ENCODE results near the gene ABCA7. TPM values are rescaled to one million over a fixed set of nuclear protein-coding genes. Genes with fewer than 3 reads are reported as not detected.
A peak's percentile ranks its signal among the peaks of the same experiment; 100 is the strongest.

ABCA7 gene
- total RNA-seq, 1 experiment from 2014 or later: 18.2 TPM

DNA sequence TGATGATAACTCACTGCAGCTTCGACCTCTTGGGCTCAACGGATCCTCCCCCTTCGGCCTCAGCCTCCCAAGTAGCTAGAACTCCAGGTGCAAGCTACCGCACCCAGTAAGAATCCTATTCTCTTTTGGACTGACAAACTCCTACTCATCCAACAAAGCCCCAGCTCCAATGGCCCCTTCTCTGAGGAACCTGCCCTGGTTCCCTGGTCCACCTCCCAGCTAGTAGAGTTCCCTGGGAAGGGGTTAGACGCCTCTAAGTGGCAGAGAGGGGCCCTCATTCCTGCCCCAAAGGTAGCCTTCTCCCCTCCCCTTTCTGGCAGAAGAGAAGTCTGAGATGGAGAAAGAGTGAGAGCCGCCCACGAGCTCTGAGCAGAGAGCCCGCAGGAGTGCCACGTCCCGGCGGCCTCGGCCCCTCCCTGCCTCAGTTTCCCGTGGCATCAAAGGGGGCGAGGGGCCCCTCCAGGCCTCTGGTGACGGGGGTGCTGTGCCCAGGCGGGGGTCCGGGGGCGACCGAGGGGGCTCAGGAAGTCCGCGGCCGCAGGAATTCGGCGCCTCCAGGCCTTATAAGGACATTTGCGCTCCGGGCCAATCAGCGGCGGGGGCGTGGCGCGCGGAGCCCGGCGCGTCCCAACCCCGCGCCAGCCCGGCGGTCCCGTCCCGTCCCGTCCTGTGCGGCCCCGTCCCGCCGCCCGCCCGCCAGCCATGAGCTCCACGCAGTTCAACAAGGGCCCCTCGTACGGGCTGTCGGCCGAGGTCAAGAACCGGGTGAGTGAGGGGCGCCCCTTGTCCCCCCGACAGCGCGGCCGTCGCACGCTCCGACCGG, 13.7 kb upstream of the ABCA7 start, which contains the start of gene CNN2:
CNN2 (plus strand) TSS at position 649 of the 823 bp plus-strand sequence; CDS start at position 703, 54 bp downstream.
- TF ChIP-seq, protein P1, sequence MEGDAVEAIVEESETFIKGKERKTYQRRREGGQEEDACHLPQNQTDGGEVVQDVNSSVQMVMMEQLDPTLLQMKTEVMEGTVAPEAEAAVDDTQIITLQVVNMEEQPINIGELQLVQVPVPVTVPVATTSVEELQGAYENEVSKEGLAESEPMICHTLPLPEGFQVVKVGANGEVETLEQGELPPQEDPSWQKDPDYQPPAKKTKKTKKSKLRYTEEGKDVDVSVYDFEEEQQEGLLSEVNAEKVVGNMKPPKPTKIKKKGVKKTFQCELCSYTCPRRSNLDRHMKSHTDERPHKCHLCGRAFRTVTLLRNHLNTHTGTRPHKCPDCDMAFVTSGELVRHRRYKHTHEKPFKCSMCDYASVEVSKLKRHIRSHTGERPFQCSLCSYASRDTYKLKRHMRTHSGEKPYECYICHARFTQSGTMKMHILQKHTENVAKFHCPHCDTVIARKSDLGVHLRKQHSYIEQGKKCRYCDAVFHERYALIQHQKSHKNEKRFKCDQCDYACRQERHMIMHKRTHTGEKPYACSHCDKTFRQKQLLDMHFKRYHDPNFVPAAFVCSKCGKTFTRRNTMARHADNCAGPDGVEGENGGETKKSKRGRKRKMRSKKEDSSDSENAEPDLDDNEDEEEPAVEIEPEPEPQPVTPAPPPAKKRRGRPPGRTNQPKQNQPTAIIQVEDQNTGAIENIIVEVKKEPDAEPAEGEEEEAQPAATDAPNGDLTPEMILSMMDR (IDR thresholded peaks at IDR 0.05; ENCODE audit: unreplicated experiment): no peak
- DNase-seq (ENCODE audit: unreplicated experiment): peak; percentile 80
- POLR2A ChIA-PET: interaction anchor here (0.5 to 5.8 kb wide), 33 partner anchors 9 to 850 kb away, joined by 3 to 97 read pairs (median 5); partner anchors contain the start of genes ABCA7, ARHGAP45, CIRBP and GPX4
- H3K36me3 Mint-ChIP-seq (ENCODE audit: insufficient read depth, unreplicated experiment): peaks cover 28% of the 10 kb centered on the region
- H3K4me1 Mint-ChIP-seq (ENCODE audit: insufficient read depth, unreplicated experiment): peaks cover 12% of the 10 kb centered on the region
- CTCF ChIA-PET: interaction anchor here (0.6 to 0.8 kb wide), 3 partner anchors 55 to 418 kb away, joined by 3 to 4 read pairs (median 4); no protein-coding TSS in a partner anchor
- H3K27ac Mint-ChIP-seq (ENCODE audit: low read depth, unreplicated experiment): peak within 1 kb of the TSS; percentile 96
- no peaks in the 10 kb centered on the region for H3K27me3 Mint-ChIP-seq (ENCODE audit: insufficient read depth, unreplicated experiment)
- intact Hi-C loops (cut with micrococcal nuclease): no loop called here
- H3K9me3 Mint-ChIP-seq (ENCODE audit: unreplicated experiment): no peaks in the 10 kb centered on the region
- no TSS peak for BruUV-seq (replicated peaks)
- H3K4me3 Mint-ChIP-seq (ENCODE audit: unreplicated experiment): peak within 1 kb of the TSS; percentile 86

DNA sequence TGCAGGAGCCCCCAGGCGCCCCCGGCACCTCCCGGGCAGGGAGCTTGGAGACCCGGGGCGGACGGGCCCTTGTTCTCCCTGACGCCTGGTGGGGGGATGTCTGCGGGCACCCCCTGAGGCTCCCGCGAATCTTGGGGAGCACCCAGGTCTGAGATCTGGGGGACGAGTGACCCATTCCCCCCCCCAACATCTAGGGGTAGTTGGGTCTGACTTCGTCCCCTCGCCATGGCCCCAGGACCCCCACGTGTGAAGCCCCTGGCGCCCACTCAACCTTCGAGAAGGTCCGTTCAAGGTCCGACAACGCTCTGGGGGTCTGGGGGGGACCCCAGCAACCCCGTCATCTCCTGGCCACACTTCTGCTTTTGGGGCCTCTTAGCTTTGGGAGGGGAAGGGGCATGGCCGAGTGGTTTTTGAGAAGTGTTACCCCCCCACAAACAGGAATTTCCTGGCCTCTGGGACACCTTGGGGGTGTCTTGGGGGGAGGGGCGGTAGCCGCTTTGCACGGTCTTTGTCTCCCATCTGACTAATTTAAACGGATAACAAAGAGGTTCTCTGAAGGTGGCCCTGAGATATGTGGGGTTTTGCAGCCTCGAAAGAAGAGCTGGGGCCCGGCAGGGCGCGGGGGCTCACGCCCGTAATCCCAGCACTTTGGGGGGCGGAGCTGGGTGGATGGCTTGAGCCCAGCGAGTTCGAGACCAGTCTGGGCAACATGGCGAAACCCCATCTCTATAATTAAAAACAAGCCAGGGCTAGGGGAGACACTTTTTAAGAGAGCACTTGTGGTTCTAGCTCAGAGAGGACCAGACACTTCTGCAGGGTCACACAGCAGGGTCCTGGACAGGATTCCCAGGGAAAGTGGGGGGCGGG, 12.9 kb upstream of the ABCA7 start:
- H3K4me3 Mint-ChIP-seq (ENCODE audit: unreplicated experiment): peak overlapping the region; percentile 86
- TF ChIP-seq, protein P1 (IDR thresholded peaks at IDR 0.05; ENCODE audit: unreplicated experiment): no peak
- peaks cover 12% of the 10 kb centered on the region for H3K4me1 Mint-ChIP-seq (ENCODE audit: insufficient read depth, unreplicated experiment)
- H3K36me3 Mint-ChIP-seq (ENCODE audit: insufficient read depth, unreplicated experiment): peaks cover 29% of the 10 kb centered on the region
- DNase-seq (ENCODE audit: unreplicated experiment): peak; percentile 37
- H3K27me3 Mint-ChIP-seq (ENCODE audit: insufficient read depth, unreplicated experiment): no peaks in the 10 kb centered on the region
- CTCF ChIA-PET: interaction anchor here (0.5 to 1.3 kb wide), 5 partner anchors 9 to 303 kb away, joined by 3 to 4 read pairs (median 3); no protein-coding TSS in a partner anchor
- POLR2A ChIA-PET: interaction anchor here (0.5 to 5.8 kb wide), 35 partner anchors 8 to 624 kb away, joined by 3 to 97 read pairs (median 5); partner anchors contain the start of genes ABCA7, ARHGAP45, CIRBP and GPX4
- no peaks in the 10 kb centered on the region for H3K9me3 Mint-ChIP-seq (ENCODE audit: unreplicated experiment)
- peak overlapping the region; percentile 66 for H3K27ac Mint-ChIP-seq (ENCODE audit: low read depth, unreplicated experiment)
- TSS peak; percentile 58 for BruUV-seq (replicated peaks)
- intact Hi-C loops (cut with micrococcal nuclease): no loop called here

DNA sequence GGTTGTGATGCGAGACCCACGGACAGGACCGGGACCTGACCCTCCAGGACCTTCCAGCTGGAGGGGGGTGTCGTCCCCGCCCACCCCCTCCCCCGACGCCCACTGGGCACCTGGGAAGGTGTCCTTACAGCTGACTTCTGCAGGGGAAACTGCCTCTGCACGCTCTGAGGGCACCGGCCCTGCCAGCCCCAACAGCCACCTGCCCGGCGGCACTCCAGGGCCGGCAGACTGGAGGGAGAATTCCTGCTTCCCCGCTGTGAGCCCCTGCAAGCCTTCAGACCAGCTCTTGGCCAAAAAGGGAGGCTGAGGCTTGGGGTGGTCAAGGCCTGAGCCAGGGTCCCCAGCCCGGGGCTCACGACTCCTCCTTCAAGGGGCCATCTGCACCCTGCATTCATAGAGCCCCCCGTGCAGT, 12.3 kb upstream of the ABCA7 start:
- no peaks in the 10 kb centered on the region for H3K9me3 Mint-ChIP-seq (ENCODE audit: unreplicated experiment)

More for the DNA sequence above, 12.3 kb upstream of the ABCA7 start:
- Mint-ChIP-seq H3K4me1 (ENCODE audit: insufficient read depth, unreplicated experiment) (peaks cover 12% of the 10 kb centered on the region), H3K36me3 (ENCODE audit: insufficient read depth, unreplicated experiment) (peaks cover 35% of the 10 kb centered on the region), H3K27me3 (ENCODE audit: insufficient read depth, unreplicated experiment) (no peaks in the 10 kb centered on the region), H3K27ac (ENCODE audit: low read depth, unreplicated experiment) (peak overlapping the region; percentile 66), H3K4me3 (ENCODE audit: unreplicated experiment) (peak overlapping the region; percentile 86)
- intact Hi-C loops (cut with micrococcal nuclease): no loop called here
- ChIA-PET CTCF (interaction anchor here (0.5 to 1.3 kb wide), 4 partner anchors 9 to 213 kb away, joined by 3 read pairs; no protein-coding TSS in a partner anchor), POLR2A (interaction anchor here (0.5 to 5.8 kb wide), 24 partner anchors 8 to 317 kb away, joined by 3 to 97 read pairs (median 6); partner anchors contain the start of genes ABCA7, ARHGAP45, CIRBP and GPX4)
- DNase-seq (ENCODE audit: unreplicated experiment): peak; percentile 49
- no TSS peak for BruUV-seq (replicated peaks)
- TF ChIP-seq, protein P1 (IDR thresholded peaks at IDR 0.05; ENCODE audit: unreplicated experiment): no peak

Measured in MCF 10A (cell line).